Mesenchymal stem cell (in vitro differentiated cells and primary cell): Measurements from ENCODE around the gene ABI2. TPM values are rescaled to one million over a fixed set of nuclear protein-coding genes. Genes with fewer than 3 reads are reported as not detected.

Source experiments
- DNase-seq: peaks from one replicate; pipeline ENCODE4 v3.0.0-alpha.2; 2013
- H2AFZ ChIP-seq: one replicate; pipeline ENCODE4 v1.6.1; 2013; ENCODE audit warnings: low read depth, mild to moderate bottlenecking, control low read depth, inconsistent platforms, low read length, moderate library complexity
- H2AK5ac ChIP-seq: 2 replicates; pipeline ENCODE4 v1.6.1; 2013; ENCODE audit warnings: low read length, moderate library complexity, mild to moderate bottlenecking, inconsistent platforms; ENCODE audit not compliant: severe bottlenecking
- H2BK120ac ChIP-seq: one replicate; pipeline ENCODE4 v1.6.1; 2013; ENCODE audit warnings: low read depth, mild to moderate bottlenecking, inconsistent platforms, low read length, moderate library complexity
- H2BK12ac ChIP-seq, 2 experiments: one replicate each; pipeline ENCODE4 v1.6.1; 2013; ENCODE audit warnings: inconsistent platforms in 2 of 2, low read length in 2 of 2, mild to moderate bottlenecking in 2 of 2, moderate library complexity in 2 of 2, control low read depth in 1 of 2
- H2BK15ac ChIP-seq: one replicate; pipeline ENCODE4 v1.6.1; 2013; ENCODE audit warnings: mild to moderate bottlenecking, low read depth, inconsistent platforms; ENCODE audit not compliant: poor library complexity, severe bottlenecking
- H2BK5ac ChIP-seq: 2 replicates; pipeline ENCODE4 v1.6.1; 2013; ENCODE audit warnings: low read depth, mild to moderate bottlenecking, low read length, control low read depth, inconsistent platforms; ENCODE audit not compliant: poor library complexity, severe bottlenecking
- H3K14ac ChIP-seq, 2 experiments: one replicate each; pipeline ENCODE4 v1.6.1; 2013; ENCODE audit warnings: inconsistent platforms in 2 of 2, low read length in 2 of 2, control low read depth in 1 of 2, mild to moderate bottlenecking in 1 of 2, moderate library complexity in 1 of 2
- H3K18ac ChIP-seq, 2 experiments: one replicate each; pipeline ENCODE4 v1.6.1; 2013; ENCODE audit warnings: inconsistent platforms in 2 of 2, low read length in 2 of 2, control low read depth in 1 of 2, low read depth in 1 of 2, mild to moderate bottlenecking in 1 of 2
- H3K23ac ChIP-seq, 2 experiments: one replicate each; pipeline ENCODE4 v1.6.1; 2013; ENCODE audit warnings: inconsistent platforms in 2 of 2, low read length in 2 of 2, mild to moderate bottlenecking in 2 of 2, moderate library complexity in 2 of 2, control low read depth in 1 of 2
- H3K27ac ChIP-seq: 2 replicates; pipeline ENCODE4 v1.5.1; 2013; ENCODE audit warnings: mild to moderate bottlenecking, moderate library complexity, low read length, control low read depth, inconsistent platforms; ENCODE audit not compliant: poor library complexity, severe bottlenecking
- H3K27me3 ChIP-seq, 2 experiments: 2 replicates each; pipeline versions ENCODE4 v1.6.1 to v1.7.0; 2013; ENCODE audit warnings: low read length in 2 of 2, mild to moderate bottlenecking in 2 of 2, moderate library complexity in 2 of 2, control low read depth in 1 of 2, inconsistent platforms in 1 of 2; ENCODE audit not compliant: control insufficient read depth in 1 of 2, insufficient read depth in 1 of 2
- H3K36me3 ChIP-seq, 2 experiments: 2 replicates each; pipeline versions ENCODE4 v1.6.1 to v1.7.0; 2013; ENCODE audit warnings: low read length in 2 of 2, control low read depth in 1 of 2, inconsistent platforms in 1 of 2, low read depth in 1 of 2, mild to moderate bottlenecking in 1 of 2; ENCODE audit not compliant: insufficient read depth in 2 of 2, control insufficient read depth in 1 of 2
- H3K4ac ChIP-seq, 2 experiments: one replicate each; pipeline ENCODE4 v1.6.1; 2013; ENCODE audit warnings: inconsistent platforms in 2 of 2, low read length in 2 of 2, mild to moderate bottlenecking in 2 of 2, moderate library complexity in 2 of 2, control low read depth in 1 of 2, low read depth in 1 of 2
- H3K4me1 ChIP-seq: 2 replicates; pipeline ENCODE4 v1.6.1; 2013; ENCODE audit warnings: low read depth, low read length, control low read depth; ENCODE audit not compliant: control insufficient read depth, insufficient read depth
- H3K4me2 ChIP-seq: 2 replicates; pipeline ENCODE4 v1.6.1; 2013; ENCODE audit warnings: low read length, mild to moderate bottlenecking, inconsistent platforms; ENCODE audit not compliant: poor library complexity, severe bottlenecking
- H3K4me3 ChIP-seq, 2 experiments: 2 replicates each; pipeline versions ENCODE4 v1.5.1 to v1.7.0; 2013; ENCODE audit warnings: low read length in 2 of 2, mild to moderate bottlenecking in 2 of 2, control low read depth in 1 of 2, low read depth in 1 of 2; ENCODE audit not compliant: insufficient read depth in 1 of 2
- H3K79me1 ChIP-seq: replicated peaks from 2 replicates; pipeline ENCODE4 v1.6.1; 2013; ENCODE audit warnings: mild to moderate bottlenecking, control low read depth, low read length, inconsistent platforms; ENCODE audit not compliant: poor library complexity, severe bottlenecking
- H3K9ac ChIP-seq: 2 replicates; pipeline ENCODE4 v1.7.0; 2013; ENCODE audit warnings: mild to moderate bottlenecking, low read length, moderate library complexity
- H3K9me3 ChIP-seq: 2 replicates; pipeline ENCODE4 v1.7.0; 2013; ENCODE audit warnings: mild to moderate bottlenecking, low read length; ENCODE audit not compliant: control insufficient read depth
- H4K8ac ChIP-seq: one replicate; pipeline ENCODE4 v1.6.1; 2013; ENCODE audit warnings: inconsistent platforms, mild to moderate bottlenecking, low read length, moderate library complexity
- H4K91ac ChIP-seq: one replicate; pipeline ENCODE4 v1.6.1; 2013; ENCODE audit warnings: mild to moderate bottlenecking, low read length, inconsistent platforms
- WGBS: methylation state at CpG from one replicate; pipeline ENCODE4 v1.1.7; 2013; ENCODE audit warnings: mixed read lengths; 5-methylcytosine and 5-hydroxymethylcytosine counted together
- polyA plus RNA-seq, 2 experiments: library from polyadenylated mRNA; stranded (reverse); fragments of 200-250 nt; gene quantifications; one replicate each; pipeline ENCODE4 v1.2.3, GENCODE V29; 2013

ABI2 gene
- 56.8 TPM for polyA plus RNA-seq (2013, experiment 1 of 2)
- 54.3 TPM for polyA plus RNA-seq (2013, experiment 2 of 2)

DNA sequence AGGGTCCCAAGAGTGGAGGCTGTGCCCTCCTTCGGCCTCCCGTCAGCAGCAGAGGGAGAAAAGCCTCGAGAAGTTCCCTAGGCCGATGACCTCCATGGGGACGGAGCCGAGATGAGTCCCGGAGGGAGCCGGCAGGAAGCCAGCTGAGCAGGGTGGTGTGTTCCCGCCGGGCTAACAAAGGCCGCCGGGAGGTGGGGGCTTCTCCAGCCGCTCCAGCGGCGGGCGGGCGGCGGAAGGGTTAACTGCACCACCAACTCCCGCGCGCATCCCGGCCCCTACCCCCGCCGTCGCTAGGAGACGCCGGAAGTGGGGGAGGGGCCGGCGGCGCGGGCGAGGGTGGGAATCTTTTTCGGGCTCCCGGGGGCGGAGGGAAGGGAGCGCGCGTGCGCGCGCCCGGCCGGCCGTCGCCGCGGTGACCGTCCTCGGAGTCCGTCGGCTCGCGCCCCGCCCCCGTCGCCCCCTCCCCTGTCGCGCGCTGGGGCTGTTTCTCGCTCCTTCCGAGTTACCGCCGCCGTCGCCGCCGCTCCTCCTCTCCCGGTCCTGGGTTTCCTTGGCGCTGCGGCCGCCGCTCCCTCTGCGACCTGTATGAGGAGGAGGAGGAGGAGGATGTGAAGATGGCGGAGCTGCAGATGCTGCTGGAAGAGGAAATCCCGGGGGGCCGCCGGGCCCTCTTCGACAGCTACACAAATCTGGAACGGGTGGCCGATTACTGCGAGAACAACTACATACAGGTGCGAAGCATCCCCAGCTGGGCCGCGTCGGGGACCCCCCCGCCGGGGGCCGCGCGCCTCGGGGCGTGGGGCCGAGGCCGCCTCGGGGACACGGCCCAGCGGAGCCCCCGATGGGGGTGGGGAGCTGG is at the start of gene ABI2:
ABI2 (plus strand) TSS at position 494 of the 859 bp plus-strand sequence; CDS start at position 615, 121 bp downstream.
- no peaks in the 10 kb centered on the region for H3K27me3 ChIP-seq
- no peak within 1 kb of the TSS for H2AK5ac ChIP-seq
- peak within 1 kb of the TSS in 1 of 2 experiments; percentile 95 for H3K4ac ChIP-seq
- peak within 1 kb of the TSS; percentile 61 for H4K91ac ChIP-seq
- peak within 1 kb of the TSS; percentile 79 to 96 for H3K23ac ChIP-seq
- no peaks in the 10 kb centered on the region for H3K4me1 ChIP-seq
- peak within 1 kb of the TSS; percentile 79 for H3K4me2 ChIP-seq
- peak within 1 kb of the TSS; percentile 26 to 95 for H3K14ac ChIP-seq
- peak within 1 kb of the TSS; percentile 83 to 99 for H3K4me3 ChIP-seq
- H2BK12ac ChIP-seq = peak within 1 kb of the TSS in 1 of 2 experiments; percentile 25
- peak within 1 kb of the TSS; percentile 87 for H3K27ac ChIP-seq
- peak; percentile 84 for DNase-seq
- H2BK5ac ChIP-seq = peak within 1 kb of the TSS; percentile 95
- H2BK15ac ChIP-seq = peak within 1 kb of the TSS; percentile 23
- H4K8ac ChIP-seq = peak within 1 kb of the TSS; percentile 90
- H3K18ac ChIP-seq = peak within 1 kb of the TSS; percentile 92 to 97
- peak within 1 kb of the TSS; percentile 91 for H3K9ac ChIP-seq
- no peaks in the 10 kb centered on the region for H3K36me3 ChIP-seq
- no peaks in the 10 kb centered on the region for H3K9me3 ChIP-seq
- peak within 1 kb of the TSS; percentile 85 for H2BK120ac ChIP-seq
- H2AFZ ChIP-seq = peak within 1 kb of the TSS; percentile 71
- no peaks in the 10 kb centered on the region for H3K79me1 ChIP-seq
- 1% methylated on average over 66 of the region's 98 CpGs for WGBS

DNA sequence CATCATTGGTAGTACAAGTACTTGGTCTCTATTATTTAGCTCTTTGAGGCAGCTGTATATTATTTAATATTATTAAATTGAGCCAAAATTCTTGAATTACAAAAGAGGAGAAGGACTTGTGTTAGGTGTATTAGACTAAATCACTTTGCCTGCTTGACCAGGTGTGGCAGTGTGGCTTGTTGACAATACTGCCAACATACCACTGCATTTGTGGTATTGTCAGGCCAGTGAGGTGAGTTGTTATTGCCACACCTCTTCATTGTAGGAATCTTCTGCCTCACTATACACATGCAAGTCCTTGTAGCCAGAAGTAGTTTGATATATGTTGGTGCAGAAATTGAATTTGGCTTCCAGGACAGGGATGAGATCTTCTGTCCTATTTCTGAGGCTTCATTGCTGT is 48.9 kb upstream of the ABI2 start:
- no peak for DNase-seq
- H3K23ac ChIP-seq = no peak overlapping the region
- no peak overlapping the region for H3K4ac ChIP-seq
- H2BK120ac ChIP-seq = no peak overlapping the region
- H2BK15ac ChIP-seq = no peak overlapping the region
- H2BK12ac ChIP-seq = no peak overlapping the region
- H4K8ac ChIP-seq = no peak overlapping the region
- no peak overlapping the region for H3K18ac ChIP-seq
- H3K27ac ChIP-seq = no peak overlapping the region
- no peak overlapping the region for H3K9ac ChIP-seq
- no peaks in the 10 kb centered on the region for H3K27me3 ChIP-seq
- H3K9me3 ChIP-seq = no peaks in the 10 kb centered on the region
- H2BK5ac ChIP-seq = no peak overlapping the region
- H4K91ac ChIP-seq = no peak overlapping the region
- no peak overlapping the region for H3K4me2 ChIP-seq
- peaks cover 12% of the 10 kb centered on the region for H3K4me1 ChIP-seq
- no peak overlapping the region for H2AFZ ChIP-seq
- H3K79me1 ChIP-seq = peaks cover 3% of the 10 kb centered on the region
- no peak overlapping the region for H3K14ac ChIP-seq
- peaks cover 28 to 79% of the 10 kb centered on the region in 2 experiments for H3K36me3 ChIP-seq
- H2AK5ac ChIP-seq = no peak overlapping the region
- H3K4me3 ChIP-seq = no peak overlapping the region

DNA sequence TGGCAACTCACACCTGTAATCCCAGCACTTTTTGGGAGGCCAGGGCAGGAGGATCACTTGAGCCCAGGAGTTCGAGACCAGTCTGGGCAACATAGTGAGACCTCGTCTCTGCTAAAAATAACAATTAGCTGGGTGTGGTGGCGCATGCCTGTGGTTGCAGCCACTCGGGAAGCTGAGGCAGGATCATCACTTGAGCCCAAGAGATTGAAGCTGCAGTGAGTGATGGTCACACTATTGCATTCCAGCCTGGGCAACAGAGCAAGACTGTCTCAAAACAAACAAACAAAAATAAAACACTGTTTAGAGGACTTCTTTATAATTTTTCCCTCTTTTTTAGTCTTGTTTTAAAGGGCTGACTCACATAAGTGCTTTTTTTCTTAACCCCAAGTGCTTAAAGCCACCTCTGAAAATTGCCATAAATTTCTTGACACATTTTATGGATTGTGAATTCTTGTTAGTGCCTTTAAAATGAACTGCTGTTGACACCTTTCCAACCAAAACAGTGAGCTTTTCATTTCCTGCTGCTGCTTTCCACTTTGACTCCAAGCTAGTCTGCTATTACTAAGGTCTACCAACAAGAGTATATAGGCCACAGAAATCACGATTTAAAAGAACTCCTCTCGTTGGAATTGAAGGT is 47.6 kb upstream of the ABI2 start:
- H3K23ac ChIP-seq = no peak overlapping the region
- H3K27me3 ChIP-seq = no peaks in the 10 kb centered on the region
- peak overlapping the region; percentile 80 for H2BK5ac ChIP-seq
- peaks cover 12% of the 10 kb centered on the region for H3K4me1 ChIP-seq
- no peak overlapping the region for H4K91ac ChIP-seq
- no peak overlapping the region for H2BK120ac ChIP-seq
- H2BK15ac ChIP-seq = no peak overlapping the region
- no peak overlapping the region for H3K4ac ChIP-seq
- peak overlapping the region; percentile 84 for H3K27ac ChIP-seq
- peak; percentile 47 for DNase-seq
- H2AFZ ChIP-seq = no peak overlapping the region
- H3K9ac ChIP-seq = peak overlapping the region; percentile 50
- H3K4me2 ChIP-seq = no peak overlapping the region
- H3K36me3 ChIP-seq = peaks cover 28 to 82% of the 10 kb centered on the region in 2 experiments
- 54% methylated on average over 4 of the region's 6 CpGs for WGBS
- H2AK5ac ChIP-seq = no peak overlapping the region
- H3K14ac ChIP-seq = no peak overlapping the region
- peaks cover 3% of the 10 kb centered on the region for H3K79me1 ChIP-seq
- no peak overlapping the region for H3K4me3 ChIP-seq
- no peaks in the 10 kb centered on the region for H3K9me3 ChIP-seq
- peak overlapping the region; percentile 28 for H4K8ac ChIP-seq
- no peak overlapping the region for H2BK12ac ChIP-seq
- no peak overlapping the region for H3K18ac ChIP-seq

DNA sequence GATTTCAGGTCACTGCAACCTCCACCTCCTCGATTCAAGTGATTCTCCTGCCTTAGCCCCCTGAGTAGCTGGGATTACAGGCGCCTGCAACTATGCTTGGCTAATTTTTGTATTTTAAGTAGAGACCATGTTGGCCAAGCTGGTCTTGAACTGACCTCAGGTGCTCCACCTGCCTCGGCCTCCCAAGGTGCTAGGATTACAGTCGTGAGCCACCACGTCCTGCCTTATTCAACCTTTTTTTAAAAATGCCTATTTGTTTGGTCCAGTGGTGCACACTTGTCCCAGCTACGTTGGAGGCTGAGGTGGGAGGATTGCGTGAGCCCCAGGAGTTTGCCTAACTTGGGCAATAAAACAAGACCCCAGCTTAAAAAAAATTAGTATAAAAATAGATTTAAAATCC is 46.1 kb upstream of the ABI2 start:
- Histone ChIP-seq H2AK5ac (no peak overlapping the region), H3K4ac (no peak overlapping the region), H3K23ac (no peak overlapping the region), H3K4me3 (no peak overlapping the region), H4K91ac (no peak overlapping the region), H3K79me1 (peaks cover 5% of the 10 kb centered on the region), H3K27ac (no peak overlapping the region), H3K9me3 (no peaks in the 10 kb centered on the region), H2AFZ (no peak overlapping the region), H3K4me2 (no peak overlapping the region), H3K18ac (no peak overlapping the region), H3K14ac (no peak overlapping the region), H3K36me3 (peaks cover 35 to 89% of the 10 kb centered on the region in 2 experiments), H2BK5ac (no peak overlapping the region), H2BK15ac (no peak overlapping the region), H2BK12ac (no peak overlapping the region), H3K27me3 (no peaks in the 10 kb centered on the region), H3K9ac (no peak overlapping the region), H2BK120ac (no peak overlapping the region), H4K8ac (no peak overlapping the region), H3K4me1 (peaks cover 12% of the 10 kb centered on the region)
- no peak for DNase-seq
- 95% methylated on average over 6 of the region's 7 CpGs for WGBS
